Esophagus muscularis mucosa (tissue), 3 donors: ENCODE measurements around the gene NUP37.

Experiments used
- CTCF ChIP-seq, 3 experiments: fragments of 200-600 bp in 2 of 3; fragments of 450-650 bp in 1 of 3; sonication (generic) in 2 of 3; IDR thresholded peaks; one replicate each; pipeline ENCODE4 v1.5.1; 2017 to 2019; ENCODE audit warnings: antibody characterized with exemption in 3 of 3, mild to moderate bottlenecking in 2 of 3, moderate library complexity in 1 of 3
- POLR2A ChIP-seq: fragments of 450-650 bp; IDR thresholded peaks from one replicate; pipeline ENCODE4 v1.6.1; 2017; ENCODE audit warnings: antibody characterized with exemption, moderate library complexity, mild to moderate bottlenecking, low read depth

GRCh38 chr12:102120886-102121285 is 972 bp upstream of the NUP37 start:
- no peak for TF ChIP-seq CTCF (IDR thresholded peaks at IDR 0.05)
- TF ChIP-seq POLR2A, result no peak
